Hematopoietic multipotent progenitor cell treated with erythropoietin and hydrocortisone succinate and interleukin-3 and kit ligand, for 6 days (in vitro differentiated cells): Measurements from ENCODE around the gene AXIN2.

Experiments
- DNase-seq: peaks from one replicate; pipeline ENCODE4 v3.0.0-alpha.2; 2015

The AXIN2 gene

DNA sequence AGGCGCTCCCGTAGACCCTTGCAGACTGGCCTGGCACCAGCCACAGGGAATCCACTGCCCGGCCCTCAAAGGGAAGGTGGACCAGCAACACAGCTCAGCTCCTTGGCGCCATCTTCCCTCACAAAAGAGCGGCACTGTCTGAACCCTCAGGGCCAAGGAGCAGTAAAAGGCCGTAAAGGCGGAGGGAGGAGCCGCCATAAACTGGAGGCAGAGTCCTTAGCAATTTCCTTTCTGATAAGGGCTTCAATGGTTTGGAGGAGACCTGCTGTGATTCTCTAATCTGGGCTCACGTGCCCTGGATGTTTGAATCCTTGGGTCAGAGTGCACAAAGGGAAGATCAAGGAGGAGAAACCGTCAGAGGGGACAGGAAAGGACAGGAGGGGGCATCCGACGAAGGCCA, 15.5 kb upstream of the AXIN2 start:
- DNase-seq: no peak

DNA sequence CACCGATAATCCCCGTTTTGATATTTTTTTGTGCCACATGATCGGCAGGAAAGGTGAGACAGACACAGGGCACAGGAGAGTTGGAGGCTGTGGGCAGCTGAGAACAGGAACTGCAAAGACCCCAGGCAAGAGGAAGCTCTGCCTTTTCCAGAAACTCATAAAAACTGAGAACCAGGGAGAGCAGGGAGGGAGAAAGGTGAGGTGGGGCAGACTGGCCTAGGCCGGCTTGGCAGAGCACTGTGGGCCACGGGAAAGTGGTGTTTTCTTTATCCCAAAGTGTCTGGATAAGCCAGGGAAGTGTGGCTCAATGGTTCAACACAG, 11.8 kb upstream of the AXIN2 start:
- no peak for DNase-seq

DNA sequence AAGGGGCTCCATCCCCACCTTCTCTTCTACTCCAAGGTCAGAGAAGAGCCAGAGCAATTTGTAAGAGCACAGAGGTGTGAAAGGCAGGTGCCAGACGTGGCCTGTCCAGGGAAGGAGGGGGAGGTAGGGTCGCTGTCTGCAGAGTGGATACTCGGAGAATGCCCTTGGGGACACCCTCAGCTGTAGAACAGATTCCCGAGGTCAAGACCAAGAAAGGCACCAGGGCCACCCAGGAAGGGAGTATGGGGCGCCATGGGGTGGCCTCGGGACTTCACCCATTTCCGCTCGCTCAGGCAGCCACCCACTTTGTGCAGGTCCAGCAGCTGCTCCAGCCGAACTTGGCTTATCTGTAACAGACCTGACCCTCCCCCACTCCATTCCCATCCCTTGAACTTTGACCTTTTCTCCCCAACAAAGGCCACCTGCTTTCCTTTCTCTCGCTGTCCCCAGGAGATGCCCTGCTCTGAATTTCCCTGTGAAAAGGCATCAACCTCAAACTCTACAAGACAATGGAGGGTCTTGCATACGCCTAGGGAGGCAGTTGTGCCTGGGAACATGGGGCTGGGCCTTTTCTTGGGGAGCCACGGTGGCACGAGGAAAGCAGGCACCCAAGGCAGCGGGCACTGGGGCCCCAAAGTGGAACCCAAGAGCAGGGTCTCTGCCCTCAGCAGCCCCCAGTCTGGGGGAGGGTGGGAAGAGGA, 11.3 kb upstream of the AXIN2 start:
- no peak for DNase-seq

DNA sequence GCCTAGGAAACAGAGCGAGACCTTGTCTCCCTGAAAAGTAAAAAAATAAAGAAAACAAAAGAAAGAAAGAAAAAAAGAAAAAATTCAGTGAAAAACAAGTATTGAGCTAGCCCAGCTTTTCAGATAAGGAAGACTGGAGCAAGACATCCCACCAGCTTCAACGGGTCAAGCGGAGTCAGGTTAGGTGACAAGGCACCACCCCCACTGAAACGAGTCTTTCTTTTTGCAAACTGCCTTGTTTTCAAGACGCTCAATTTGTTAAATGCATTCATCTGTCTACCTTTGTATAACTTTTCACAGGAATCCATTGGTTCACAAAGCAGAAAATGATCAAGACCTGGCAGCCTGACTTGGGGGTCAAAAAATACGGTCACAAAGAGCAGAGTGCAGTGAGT, 10.7 kb upstream of the AXIN2 start:
- DNase-seq: no peak

DNA sequence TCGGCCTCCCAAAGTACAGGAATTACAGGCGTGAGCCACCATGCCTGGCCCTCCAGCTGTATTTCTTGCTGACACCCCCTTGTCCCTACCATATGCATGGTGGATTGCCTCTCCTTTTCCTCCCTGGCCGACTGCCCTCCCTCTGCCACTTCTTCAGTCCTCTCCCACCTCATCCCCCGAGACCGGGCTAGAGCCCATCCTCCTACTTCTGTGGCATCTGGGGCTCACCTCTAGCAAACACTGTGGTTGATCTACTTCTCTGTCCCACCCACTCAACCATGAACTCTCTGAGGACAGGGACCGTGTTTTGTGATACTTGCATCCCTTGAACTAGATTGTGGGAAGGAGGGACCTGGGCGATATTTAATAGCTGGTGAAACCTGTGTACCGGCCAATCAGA, 7.5 kb upstream of the AXIN2 start:
- DNase-seq: no peak

- no peak for DNase-seq
These were observed 6.1 kb upstream of the AXIN2 start for GRCh38 chr17:65567566-65567965.

- DNase-seq: no peak
These were observed 4.1 kb upstream of the AXIN2 start for GRCh38 chr17:65565559-65565958.

GRCh38 chr17:65564793-65565192, 3.3 kb upstream of the AXIN2 start:
- DNase-seq: no peak

DNA sequence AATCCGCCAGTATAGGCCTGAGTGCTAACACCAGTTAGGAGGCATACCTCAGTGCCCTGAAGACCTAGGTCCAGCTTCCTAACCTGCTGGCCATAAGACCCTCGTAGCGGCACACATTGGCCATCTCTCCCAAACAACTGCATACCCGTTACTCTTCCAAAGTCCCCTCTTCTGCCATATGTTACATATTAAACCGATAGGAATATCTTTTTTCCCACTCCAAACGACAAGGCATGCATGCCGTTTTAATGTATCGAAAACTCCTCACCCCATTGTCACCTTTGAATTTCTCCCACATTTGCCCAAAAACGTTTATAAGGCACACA, 721 bp upstream of the AXIN2 start:
- DNase-seq: no peak

GRCh38 chr17:65560628-65561451, 608 bp downstream of the AXIN2 start:
- DNase-seq: peak; percentile 74

DNA sequence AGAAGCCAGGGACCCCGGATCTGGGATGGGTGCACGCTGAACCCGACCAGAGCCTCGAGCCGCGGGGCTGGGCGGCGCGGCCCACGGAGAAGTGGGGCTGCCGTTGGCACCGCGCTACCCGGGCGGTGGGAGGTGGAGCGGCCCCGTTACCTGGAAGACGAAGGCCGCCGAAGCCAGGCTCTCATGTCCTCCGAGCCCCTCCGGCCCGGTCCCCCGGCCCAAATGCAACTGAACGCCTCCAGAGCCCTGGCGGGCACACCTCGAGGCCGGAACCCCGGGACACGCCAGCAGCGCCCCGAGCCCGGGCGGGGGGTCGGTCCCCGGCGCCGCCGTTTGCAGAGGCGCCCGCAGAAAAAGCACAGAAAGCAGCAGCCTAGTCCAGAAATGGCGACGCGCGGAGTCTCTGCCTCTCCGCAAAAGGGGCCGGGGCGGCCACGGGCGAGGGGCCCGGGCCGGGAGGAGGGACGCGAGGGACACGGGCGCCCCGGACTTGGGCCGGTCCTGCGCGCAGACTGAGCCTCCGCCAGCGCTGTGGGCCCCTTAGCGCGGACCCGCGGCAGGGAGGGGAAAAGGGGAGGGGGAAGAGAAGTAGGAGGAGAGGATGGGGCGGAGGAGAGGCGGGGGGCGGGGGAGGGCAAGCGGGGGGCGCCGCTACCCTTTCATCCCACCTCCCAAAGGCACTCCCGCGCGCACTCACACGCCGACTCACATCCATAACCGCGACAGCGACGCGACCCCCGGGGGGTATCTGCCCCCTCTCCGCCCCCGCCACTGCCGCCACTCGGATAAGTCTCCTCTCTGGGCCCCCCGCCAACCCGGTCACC, 1.4 kb downstream of the AXIN2 start:
- no peak for DNase-seq

DNA sequence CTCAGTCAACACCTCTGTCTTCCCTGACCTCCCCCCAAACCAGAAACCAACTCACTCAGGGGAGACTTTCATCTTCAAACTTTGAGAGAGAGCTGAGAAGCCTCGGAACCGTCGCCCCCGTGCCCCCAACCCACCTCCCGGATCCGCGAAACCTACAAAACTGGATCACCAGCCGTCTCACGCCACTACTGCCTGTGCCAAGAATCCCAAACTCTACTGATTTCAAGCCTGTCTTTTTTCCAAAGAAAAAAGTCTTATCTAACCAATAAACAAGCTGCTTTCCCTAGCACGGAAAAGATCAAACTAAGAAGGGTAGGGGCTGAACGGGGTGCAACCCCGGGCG, 2.0 kb downstream of the AXIN2 start:
- DNase-seq: no peak

DNA sequence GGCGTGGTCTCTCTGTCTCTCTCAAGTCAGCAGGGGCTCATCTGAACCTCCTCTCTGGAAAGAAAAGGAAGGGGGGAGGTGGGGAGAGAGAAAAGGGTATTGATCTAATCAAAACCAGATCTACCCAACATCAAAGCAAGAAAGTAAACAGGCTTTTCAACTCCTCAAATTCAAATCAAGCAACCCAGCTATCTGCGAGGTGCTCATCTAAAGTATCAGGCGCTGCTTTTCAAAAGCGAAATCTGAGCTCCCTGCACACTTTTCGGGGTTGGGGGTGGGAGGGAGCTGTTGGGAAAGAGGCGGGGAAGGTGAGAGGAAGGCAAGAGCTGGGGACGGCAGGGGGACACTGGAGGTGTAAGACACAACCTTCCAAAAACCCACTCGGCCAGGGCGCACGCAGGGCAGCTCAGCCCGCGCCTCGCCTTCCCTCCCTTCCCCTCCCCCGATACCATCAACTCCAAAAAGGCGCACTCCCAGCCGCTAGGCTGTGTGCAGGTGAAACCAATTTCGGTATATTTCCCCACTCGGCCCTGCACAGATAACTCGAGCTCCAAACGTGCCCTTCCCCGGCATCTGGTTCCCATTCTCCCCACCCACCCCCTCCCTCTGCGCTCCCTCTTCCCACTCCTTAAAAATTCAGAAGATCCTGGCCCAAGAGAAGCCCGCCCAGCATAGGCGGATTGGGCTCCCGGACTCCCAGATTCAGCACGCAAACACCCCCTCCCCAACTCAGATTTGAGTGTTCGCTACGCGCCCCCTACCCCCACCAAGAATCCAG, 2.6 kb downstream of the AXIN2 start:
- DNase-seq: no peak

DNA sequence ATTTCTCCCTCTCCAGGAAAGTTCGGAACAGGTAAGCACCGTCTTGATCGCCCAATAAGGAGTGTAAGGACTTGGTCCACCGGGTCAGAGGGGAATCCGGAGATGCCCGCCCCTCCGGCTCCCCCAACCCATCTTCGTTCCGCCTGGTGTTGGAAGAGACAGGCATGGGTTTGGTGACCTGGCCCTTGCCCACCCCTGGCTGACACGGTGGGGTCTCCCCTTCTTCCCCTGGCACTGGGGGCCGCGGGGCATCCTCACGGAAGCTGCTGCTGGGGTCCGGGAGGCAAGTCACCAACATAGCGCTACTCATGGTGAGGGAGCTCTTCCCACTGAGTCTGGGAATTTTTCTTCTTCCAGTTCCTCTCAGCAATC, 3.2 kb downstream of the AXIN2 start:
- DNase-seq: no peak

- peak; percentile 19 for DNase-seq
These were observed 3.8 kb downstream of the AXIN2 start for GRCh38 chr17:65557349-65558310.

- no peak for DNase-seq
These were observed 4.5 kb downstream of the AXIN2 start for GRCh38 chr17:65556910-65557348.

DNA sequence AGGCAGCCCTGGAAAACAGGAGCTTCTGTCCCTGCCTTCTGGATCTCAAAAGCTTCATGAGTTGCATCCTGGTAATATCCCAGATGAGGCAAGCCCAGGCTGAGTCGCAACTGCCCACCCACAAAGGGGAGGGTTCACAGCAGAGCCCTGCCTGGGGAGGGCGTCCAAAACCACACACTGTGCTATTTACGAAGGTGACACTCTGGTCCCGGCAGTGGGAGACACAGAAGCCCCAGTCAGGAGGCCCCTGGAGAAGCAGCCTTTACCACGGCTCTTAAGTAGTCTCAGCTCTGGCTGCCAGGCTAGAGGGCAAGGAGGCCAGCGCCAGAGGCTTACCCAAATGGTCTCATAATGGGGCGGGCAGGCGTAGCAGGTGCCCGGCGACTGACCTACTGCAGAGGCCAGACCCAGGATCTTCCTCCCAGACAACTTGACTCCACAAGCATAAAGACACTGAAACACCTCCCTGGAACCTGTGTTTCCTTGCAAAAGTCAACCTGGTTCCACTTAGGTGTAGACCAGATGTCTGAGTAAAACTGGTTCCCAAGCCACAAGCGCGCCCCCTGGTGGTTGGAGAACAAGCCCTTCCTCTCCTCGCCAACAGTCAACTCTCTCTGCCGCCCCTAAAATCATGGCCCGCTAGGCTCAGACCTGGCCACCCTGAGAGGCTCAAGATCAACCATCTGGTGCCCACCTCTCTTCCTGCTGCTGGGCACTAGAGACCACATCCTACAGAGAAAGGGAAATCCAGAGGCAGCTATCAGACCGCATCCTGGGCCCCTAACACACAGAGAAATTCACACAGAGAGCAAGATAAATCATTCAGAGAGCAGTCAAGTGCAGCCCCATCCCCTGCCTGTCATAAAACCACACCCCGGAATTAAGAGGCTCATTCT, 5.2 kb downstream of the AXIN2 start:
- peak; percentile 83 for DNase-seq

- DNase-seq: no peak
These were observed 6.8 kb downstream of the AXIN2 start for GRCh38 chr17:65554553-65555223.

- DNase-seq: no peak
These were observed 7.5 kb downstream of the AXIN2 start for GRCh38 chr17:65553646-65554552.
